K562 (cell line): ENCODE measurements around the gene ATXN1. TPM values are rescaled to one million over a fixed set of nuclear protein-coding genes. Genes with fewer than 3 reads are reported as not detected.

Experiments
- ATAC-seq: fragments of 200-7000 bp; cut with Tn5 transposase; 3 replicates; pipeline ENCODE4 v1.9.1; 2020; ENCODE audit warnings: moderate library complexity
- BruUV-seq: library from RNA; stranded (reverse); fragments of 400-500 nt; replicated peaks from 2 replicates; lab custom pipeline; 2021; lab: Mats Ljungman, UMichigan
- CTCF ChIA-PET: fragments of 300-600 bp; formaldehyde crosslinking; extraction: SDS; loops from one replicate; lab custom pipeline; 2021; ENCODE audit warnings: low intra/inter-chr PET ratio; lab: Yijun Ruan, JAX
- POLR2A ChIA-PET: fragments of 300-600, 350-650 bp; sonication (Branson Sonifier 250); formaldehyde crosslinking; extraction: SDS; loops from one replicate; lab custom pipeline; 2021; ENCODE audit warnings: antibody characterized with exemption, inconsistent platforms; lab: Yijun Ruan, JAX
- DNase-seq, 4 experiments: peaks; one replicate each; pipeline versions ENCODE4 v3.0.0 to v3.0.0-alpha.2; 2011 to 2018; ENCODE audit warnings: low spot score in 3 of 4, mixed read lengths in 3 of 4; ENCODE audit errors: extremely low read depth in 1 of 4
- FAIRE-seq: peaks from 2 replicates; lab custom pipeline; 2011; peaks lifted over from hg19 to GRCh38; lab: Jason Lieb, UNC
- H2AFZ ChIP-seq: 2 replicates; pipeline ENCODE4 v1.6.0; 2011; ENCODE audit warnings: low read depth, low read length, control low read depth, inconsistent platforms
- H3K27ac ChIP-seq: fragments of 200-600 bp; 3 replicates; pipeline ENCODE4 v1.8.0; 2011; ENCODE audit warnings: low read depth, mild to moderate bottlenecking, control low read depth, inconsistent platforms, low read length, moderate library complexity, mixed read lengths; ENCODE audit errors: extremely low read depth
- H3K27me3 ChIP-seq, 2 experiments: fragments of 300-600 bp in 1 of 2; 2 replicates in 1 of 2; 3 replicates in 1 of 2; pipeline versions ENCODE4 v1.6.0 to v1.8.0; 2011; ENCODE audit warnings: inconsistent platforms in 2 of 2, low read length in 2 of 2, mild to moderate bottlenecking in 1 of 2, mixed read lengths in 1 of 2, moderate library complexity in 1 of 2; ENCODE audit not compliant: control insufficient read depth in 2 of 2, insufficient read depth in 2 of 2
- H3K36me3 ChIP-seq: fragments of 300-600 bp; 3 replicates; pipeline ENCODE4 v1.8.0; 2011; ENCODE audit warnings: mild to moderate bottlenecking, low read length, inconsistent platforms; ENCODE audit not compliant: control insufficient read depth, insufficient read depth
- H3K4me1 ChIP-seq, 2 experiments: fragments of 200-600 bp in 1 of 2; replicated peaks in 1 of 2; 2 replicates in 1 of 2; 3 replicates in 1 of 2; pipeline versions ENCODE4 v1.5.1 to v1.8.0; 2011; ENCODE audit warnings: inconsistent platforms in 2 of 2, low read length in 2 of 2, mild to moderate bottlenecking in 1 of 2, mixed read lengths in 1 of 2, moderate library complexity in 1 of 2; ENCODE audit not compliant: control insufficient read depth in 2 of 2, insufficient read depth in 2 of 2
- H3K4me2 ChIP-seq: 2 replicates; pipeline ENCODE4 v1.6.1; 2011; ENCODE audit warnings: low read length, control low read depth, inconsistent platforms, mixed read lengths; ENCODE audit not compliant: insufficient read depth
- H3K4me3 ChIP-seq: fragments of 200-600 bp; sonication (generic), shearing (Covaris generic); 2 replicates; pipeline ENCODE4 v1.5.1; 2016; ENCODE audit warnings: control low read depth, inconsistent platforms
- H3K79me2 ChIP-seq: fragments of 200-600 bp; 3 replicates; pipeline ENCODE4 v1.8.0; 2011; ENCODE audit warnings: low read length, inconsistent platforms; ENCODE audit not compliant: control insufficient read depth, insufficient read depth
- H3K9ac ChIP-seq, 2 experiments: 2 replicates each; pipeline versions ENCODE4 v1.6.0 to v1.6.1; 2011; ENCODE audit warnings: low read depth in 2 of 2, low read length in 2 of 2, control low read depth in 1 of 2, inconsistent platforms in 1 of 2, mild to moderate bottlenecking in 1 of 2, mixed read lengths in 1 of 2; ENCODE audit not compliant: insufficient read depth in 1 of 2
- H3K9me1 ChIP-seq: one replicate; pipeline ENCODE4 v1.6.0; 2011; ENCODE audit warnings: inconsistent platforms, mild to moderate bottlenecking, low read length, moderate library complexity; ENCODE audit not compliant: control insufficient read depth, insufficient read depth
- H3K9me3 ChIP-seq: replicated peaks from 2 replicates; pipeline ENCODE4 v1.5.1; 2011; ENCODE audit warnings: low read depth, low read length, inconsistent platforms; ENCODE audit not compliant: control insufficient read depth, insufficient read depth
- H4K20me1 ChIP-seq: replicated peaks from 2 replicates; pipeline ENCODE4 v1.6.1; 2011; ENCODE audit warnings: low read length, inconsistent platforms, mixed read lengths; ENCODE audit not compliant: control insufficient read depth, insufficient read depth
- BDP1 ChIP-seq: IDR thresholded peaks from 3 replicates; pipeline ENCODE4 v1.6.1; 2011; ENCODE audit not compliant: insufficient read length, insufficient read depth
- EHMT2 ChIP-seq: fragments of 450-650 bp; IDR thresholded peaks from 2 replicates; pipeline ENCODE4 v1.6.1; 2018; ENCODE audit warnings: antibody characterized with exemption
- MYC ChIP-seq, 2 experiments: fragments of 250-450 bp in 1 of 2; sonication (Bioruptor Pico) in 1 of 2; IDR thresholded peaks; 2 replicates each; pipeline versions ENCODE4 v1.5.1 to v1.6.1; 2012 to 2021; ENCODE audit warnings: low read depth in 2 of 2, borderline replicate concordance in 1 of 2, improper control_type of control experiment in 1 of 2, low read length in 1 of 2, mild to moderate bottlenecking in 1 of 2, moderate library complexity in 1 of 2
- RBM25 ChIP-seq: fragments of 200-400 bp; formaldehyde crosslinking; IDR thresholded peaks from 2 replicates; pipeline ENCODE4 v1.6.1; 2018; ENCODE audit warnings: low read length, low read depth, moderate library complexity; ENCODE audit not compliant: severe bottlenecking
- RBM34 ChIP-seq: fragments of 200-400 bp; formaldehyde crosslinking; IDR thresholded peaks from 2 replicates; pipeline ENCODE4 v1.6.1; 2018; ENCODE audit warnings: low read length, borderline replicate concordance; ENCODE audit not compliant: insufficient read depth
- RFX7 ChIP-seq: fragments of 250-450 bp; sonication (Bioruptor Pico); IDR thresholded peaks from 2 replicates; pipeline ENCODE4 v1.5.1; 2021; ENCODE audit warnings: mild to moderate bottlenecking
- SIN3A ChIP-seq, 2 experiments: fragments of 150-350 bp in 1 of 2; IDR thresholded peaks; 2 replicates each; pipeline ENCODE4 v1.6.1; 2011 to 2016; ENCODE audit warnings: borderline replicate concordance in 2 of 2, low read depth in 2 of 2, low read length in 2 of 2, mild to moderate bottlenecking in 2 of 2, moderate library complexity in 2 of 2; ENCODE audit not compliant: control insufficient read depth in 1 of 2
- TEAD4 ChIP-seq, 2 experiments: sonication (generic) in 1 of 2; formaldehyde crosslinking in 1 of 2; IDR thresholded peaks; 2 replicates each; pipeline versions ENCODE4 v1.6.1 to v1.8.0; 2012 to 2022; ENCODE audit warnings: borderline replicate concordance in 1 of 2, inconsistent platforms in 1 of 2, low read length in 1 of 2, mild to moderate bottlenecking in 1 of 2, missing genetic modification reagents in 1 of 2
- ZFP30 ChIP-seq: fragments of 250-450 bp; sonication (Bioruptor Pico); IDR thresholded peaks from 2 replicates; pipeline ENCODE4 v1.8.0; 2022; ENCODE audit warnings: moderate library complexity, mild to moderate bottlenecking, inconsistent platforms, borderline replicate concordance
- ZNF197 ChIP-seq: fragments of 200-800 bp; sonication (Bioruptor generic); IDR thresholded peaks from 2 replicates; pipeline ENCODE4 v1.6.1; 2016; ENCODE audit warnings: low read depth, missing genetic modification characterization, missing compliant biosample characterization
- ZNF551 ChIP-seq: fragments of 250-450 bp; sonication (Bioruptor Pico); IDR thresholded peaks from 2 replicates; pipeline ENCODE4 v1.5.0; 2021; ENCODE audit warnings: mild to moderate bottlenecking, moderate library complexity
- WGBS: fragments of 100-300 bp; shearing (Covaris generic); methylation state at CpG from one replicate; pipeline ENCODE4 v1.1.6; 2016; ENCODE audit warnings: low coverage, mixed read lengths; ENCODE audit not compliant: insufficient coverage; ENCODE audit errors: missing lambda C conversion rate; 5-methylcytosine and 5-hydroxymethylcytosine counted together
- in situ Hi-C: fragments of 300-500 bp; cut with MboI; formaldehyde crosslinking; loops from 4 replicates; pipeline ENCODE4 v1.15.0; 2018; ENCODE audit warnings: inconsistent platforms, mixed read lengths
- intact Hi-C: fragments of 100-400 bp; cut with micrococcal nuclease; formaldehyde crosslinking; loops from 2 replicates; pipeline ENCODE4 v1.14.2; 2022
- polyA plus RNA-seq, 8 experiments: library from polyadenylated mRNA; depleted of rRNA in 4 of 8; stranded (reverse) in 5 of 8; unstranded in 3 of 8; fragments of >200 nt; fragmentation: Nextera tagmentation in 2 of 8; fragmentation: Illumina TruSeq in 1 of 8; extraction: Ambion mirVana in 2 of 8; extraction: Trizol in 1 of 8; gene quantifications; 2 replicates each; pipeline versions ENCODE4 v1.2.1 to v1.2.3, GENCODE V29; 2011 to 2014; ENCODE audit warnings: inconsistent platforms in 1 of 8, missing spikeins in 1 of 8
- total RNA-seq, 7 experiments: library from RNA; depleted of rRNA in 6 of 7; stranded (reverse); fragments of >200 nt in 6 of 7; fragmentation: Illumina TruSeq in 2 of 7; extraction: Trizol in 2 of 7; gene quantifications; 2 replicates each; pipeline versions ENCODE4 v1.2.1 to v1.2.3, GENCODE V29; 2011 to 2021; ENCODE audit warnings: low replicate concordance in 1 of 7

The ATXN1 gene
- total and polyA plus RNA-seq, 9 of the 15 experiments (the other 6 are each of a cell fraction or from before 2014, with no cell fraction given) = under 0.01 to 1.2 (median 0.58) TPM

DNA sequence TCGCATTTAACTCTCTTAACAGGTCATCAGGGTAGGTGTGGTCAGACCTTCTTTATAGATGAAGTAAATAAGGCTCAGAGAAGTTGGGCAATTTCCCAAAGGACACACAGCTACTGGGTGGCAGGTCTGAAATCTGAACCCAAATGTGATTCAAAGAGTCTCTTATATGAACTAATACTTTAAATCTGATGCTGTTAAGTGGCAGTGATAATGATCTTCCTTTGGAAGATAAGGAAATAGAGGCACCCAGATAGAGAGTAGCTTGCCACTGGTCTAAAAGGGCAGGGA, 285.8 kb downstream of the ATXN1 start:
- intact Hi-C loops = no loop called here
- CTCF ChIA-PET = no interaction called here
- FAIRE-seq = no peak
- Histone ChIP-seq H3K79me2 (no peaks in the 10 kb centered on the region), H3K27ac (no peak overlapping the region), H3K4me1 (no peaks in the 10 kb centered on the region), H4K20me1 (no peaks in the 10 kb centered on the region), H2AFZ (no peak overlapping the region), H3K4me2 (no peak overlapping the region), H3K9me3 (no peaks in the 10 kb centered on the region), H3K9ac (no peak overlapping the region), H3K9me1 (no peaks in the 10 kb centered on the region), H3K27me3 (peaks cover 0 to 4% of the 10 kb centered on the region in 2 experiments; a peak in 3 of 5 replicates), H3K4me3 (no peak overlapping the region), H3K36me3 (no peaks in the 10 kb centered on the region)
- POLR2A ChIA-PET = no interaction called here
- TF ChIP-seq RFX7 (CRISPR knock-in tag) (no peak), RBM25 (peak; percentile 72)
- DNase-seq = no peak
- 0% methylated on average over 1 of the region's 1 CpG for WGBS
- no TSS peak for BruUV-seq
- ATAC-seq = no peak
- in situ Hi-C loops = no loop called here

GRCh38 chr6:16474772-16475493, 286.3 kb downstream of the ATXN1 start:
- ATAC-seq (no peak), FAIRE-seq (no peak), DNase-seq (no peak)
- TF ChIP-seq ZNF197 (CRISPR knock-in tag) = no peak
- no peak for TF ChIP-seq EHMT2
- no peak for TF ChIP-seq MYC (IDR thresholded peaks at IDR 0.05; ENCODE audit: low read depth, low read length)
- no peak for TF ChIP-seq MYC (CRISPR knock-in tag; IDR thresholded peaks at IDR 0.05; ENCODE audit: borderline replicate concordance, low read depth)
- no peak for TF ChIP-seq ZNF551 (CRISPR knock-in tag)
- TF ChIP-seq BDP1 = no peak
- no peak for TF ChIP-seq SIN3A (IDR thresholded peaks at IDR 0.05; ENCODE audit: borderline replicate concordance in 2 of 2, control insufficient read depth in 1 of 2, low read depth in 2 of 2, low read length in 2 of 2)
- no peak for TF ChIP-seq TEAD4 (IDR thresholded peaks at IDR 0.05; ENCODE audit: low read length)
- TF ChIP-seq TEAD4 (CRISPR knock-in tag; IDR thresholded peaks at IDR 0.05; ENCODE audit: borderline replicate concordance) = no peak
- TF ChIP-seq RBM34 = no peak
- TF ChIP-seq ZFP30 = no peak
- POLR2A ChIA-PET = no interaction called here
- CTCF ChIA-PET = no interaction called here
- Histone ChIP-seq H3K9me1 (no peaks in the 10 kb centered on the region), H3K4me1 (no peaks in the 10 kb centered on the region), H3K79me2 (no peaks in the 10 kb centered on the region), H2AFZ (no peak overlapping the region), H3K36me3 (no peaks in the 10 kb centered on the region), H3K27me3 (peaks cover 0 to 4% of the 10 kb centered on the region in 2 experiments; a peak in 3 of 5 replicates), H3K4me3 (no peak overlapping the region), H3K4me2 (no peak overlapping the region), H4K20me1 (no peaks in the 10 kb centered on the region), H3K9ac (no peak overlapping the region), H3K9me3 (no peaks in the 10 kb centered on the region), H3K27ac (no peak overlapping the region)
- no TSS peak for BruUV-seq
- in situ Hi-C loops = no loop called here
- intact Hi-C loops = no loop called here
- WGBS = 0% methylated on average over 3 of the region's 3 CpGs
